Endothelial cell of umbilical vein (primary cell): Measurements from ENCODE around the gene PEAR1. TPM values are rescaled to one million over a fixed set of nuclear protein-coding genes. Genes with fewer than 3 reads are reported as not detected.

Experiments
- BruUV-seq: library from RNA; stranded (reverse); fragments of 400-500 nt; replicated peaks from 2 replicates; lab custom pipeline; 2021; lab: Mats Ljungman, UMichigan
- CTCF ChIA-PET: fragments of 300-600, 350-600 bp; sonication (Branson Sonifier 250); formaldehyde crosslinking; loops from one replicate; lab custom pipeline; 2021; ENCODE audit warnings: antibody characterized with exemption, inconsistent platforms; lab: Charles Lee
- POLR2A ChIA-PET: fragments of 300-600, 350-600 bp; sonication (Branson Sonifier 250); formaldehyde crosslinking; loops from one replicate; lab custom pipeline; 2021; ENCODE audit warnings: antibody characterized with exemption, inconsistent platforms; lab: Charles Lee
- DNase-seq: peaks from one replicate; pipeline ENCODE4 v3.0.0-alpha.2; 2011; ENCODE audit warnings: low read depth, low spot score
- FAIRE-seq: peaks from 2 replicates; lab custom pipeline; 2011; peaks lifted over from hg19 to GRCh38; lab: Jason Lieb, UNC
- H2AFZ ChIP-seq: 2 replicates; pipeline ENCODE4 v1.6.0; 2012; ENCODE audit warnings: low read depth, low read length, control low read depth, inconsistent platforms
- H3K27ac ChIP-seq: 2 replicates; pipeline ENCODE4 v1.5.1; 2011; ENCODE audit warnings: low read depth, mild to moderate bottlenecking, control low read depth, low read length, moderate library complexity; ENCODE audit not compliant: insufficient read depth
- H3K27me3 ChIP-seq, 2 experiments: 2 replicates each; pipeline versions ENCODE4 v1.6.0 to v1.6.1; 2011; ENCODE audit warnings: low read length in 2 of 2, mixed read lengths in 1 of 2; ENCODE audit not compliant: control insufficient read depth in 2 of 2, insufficient read depth in 2 of 2
- H3K36me3 ChIP-seq, 2 experiments: 2 replicates in 1 of 2; 3 replicates in 1 of 2; pipeline ENCODE4 v1.5.1; 2011; ENCODE audit warnings: low read length in 2 of 2, mild to moderate bottlenecking in 1 of 2, moderate library complexity in 1 of 2; ENCODE audit not compliant: control insufficient read depth in 2 of 2, insufficient read depth in 2 of 2; ENCODE audit errors: extremely low read depth in 1 of 2
- H3K4me1 ChIP-seq: 3 replicates; pipeline ENCODE4 v1.5.1; 2011; ENCODE audit warnings: mild to moderate bottlenecking, low read length; ENCODE audit not compliant: control insufficient read depth, insufficient read depth; ENCODE audit errors: extremely low read depth
- H3K4me2 ChIP-seq: 2 replicates; pipeline ENCODE4 v1.6.1; 2011; ENCODE audit warnings: low read length, control low read depth, mixed read lengths; ENCODE audit not compliant: insufficient read depth
- H3K4me3 ChIP-seq, 3 experiments: fragments of 200-600 bp in 1 of 3; sonication (generic), shearing (Covaris generic) in 1 of 3; replicated peaks in 1 of 3; 2 replicates each; pipeline ENCODE4 v1.5.1; 2011 to 2016; ENCODE audit warnings: control low read depth in 3 of 3, low read length in 3 of 3, mild to moderate bottlenecking in 2 of 3, inconsistent platforms in 1 of 3, low read depth in 1 of 3, moderate library complexity in 1 of 3; ENCODE audit not compliant: insufficient read depth in 1 of 3
- H3K79me2 ChIP-seq: 2 replicates; pipeline ENCODE4 v1.6.0; 2012; ENCODE audit warnings: low read length, inconsistent platforms; ENCODE audit not compliant: control insufficient read depth, insufficient read depth
- H3K9ac ChIP-seq: replicated peaks from 2 replicates; pipeline ENCODE3; 2011; ENCODE audit warnings: low read length, control low read depth; ENCODE audit not compliant: insufficient read depth; ENCODE audit errors: extremely low read depth
- H3K9me1 ChIP-seq: replicated peaks from 3 replicates; pipeline ENCODE4 v1.6.0; 2011; ENCODE audit warnings: mild to moderate bottlenecking, low read length; ENCODE audit not compliant: control insufficient read depth, insufficient read depth; ENCODE audit errors: extremely low read depth
- H3K9me3 ChIP-seq: replicated peaks from 2 replicates; pipeline ENCODE4 v1.5.1; 2012; ENCODE audit warnings: low read length, inconsistent platforms; ENCODE audit not compliant: control insufficient read depth, insufficient read depth
- H4K20me1 ChIP-seq: replicated peaks from 2 replicates; pipeline ENCODE3; 2011; ENCODE audit warnings: mild to moderate bottlenecking, low read length; ENCODE audit not compliant: control insufficient read depth, insufficient read depth; ENCODE audit errors: extremely low read depth
- CTCF ChIP-seq, 2 donors: IDR thresholded peaks; 1 replicate in 1 of 2; 2 replicates in 1 of 2; pipeline ENCODE4 v1.5.1; 2011; ENCODE audit warnings: low read length in 2 of 2, mild to moderate bottlenecking in 2 of 2, moderate library complexity in 2 of 2, control low read depth in 1 of 2, inconsistent platforms in 1 of 2, low read depth in 1 of 2; ENCODE audit not compliant: insufficient read depth in 1 of 2; ENCODE audit errors: extremely low read depth in 1 of 2
- EZH2 ChIP-seq: IDR thresholded peaks from 2 replicates; pipeline ENCODE4 v1.6.1; 2012; ENCODE audit warnings: borderline replicate concordance, low read depth, mild to moderate bottlenecking, moderate library complexity, low read length, inconsistent platforms; ENCODE audit not compliant: severe bottlenecking
- FOS ChIP-seq: IDR thresholded peaks from 2 replicates; pipeline ENCODE4 v1.6.1; 2011; ENCODE audit warnings: mild to moderate bottlenecking, low read length, moderate library complexity, borderline replicate concordance; ENCODE audit not compliant: insufficient read depth
- GATA2 ChIP-seq: IDR thresholded peaks from 2 replicates; pipeline ENCODE4 v1.7.0; 2011; ENCODE audit warnings: low read depth, mild to moderate bottlenecking, moderate library complexity, mixed read lengths, low read length; ENCODE audit not compliant: insufficient read length, insufficient read depth
- JUN ChIP-seq: IDR thresholded peaks from 2 replicates; pipeline ENCODE4 v1.6.1; 2011; ENCODE audit warnings: borderline replicate concordance, low read depth; ENCODE audit not compliant: insufficient read length, insufficient read depth
- MYC ChIP-seq: IDR thresholded peaks from one replicate; pipeline ENCODE4 v1.6.1; 2011; ENCODE audit warnings: mild to moderate bottlenecking, low read depth, low read length
- POLR2A ChIP-seq: IDR thresholded peaks from 2 replicates; pipeline ENCODE4 v1.6.1; 2012; ENCODE audit warnings: low read depth, mild to moderate bottlenecking, control low read depth, low read length
- POLR2AphosphoS5 ChIP-seq: IDR thresholded peaks from 2 replicates; pipeline ENCODE4 v1.6.1; 2012; ENCODE audit warnings: low read depth, mild to moderate bottlenecking, control low read depth, low read length, moderate library complexity; ENCODE audit not compliant: insufficient read depth
- dilution Hi-C: fragments of 300-500 bp; cut with MboI; formaldehyde crosslinking; loops from one replicate; pipeline ENCODE4 v1.15.0; 2019; ENCODE audit warnings: low sequenced_read_pairs; ENCODE audit not compliant: extremely low pct_ligation_motif_present
- intact Hi-C: fragments of 100-400 bp; cut with micrococcal nuclease; formaldehyde crosslinking; loops from one replicate; pipeline ENCODE4 v1.10.0; 2022
- polyA plus RNA-seq, 4 experiments: library from polyadenylated mRNA; depleted of rRNA in 3 of 4; stranded (reverse) in 3 of 4; unstranded in 1 of 4; fragments of >200 nt; gene quantifications; 2 replicates each; pipeline versions ENCODE4 v1.2.1 to v1.2.3, GENCODE V29; 2011 to 2012; ENCODE audit warnings: missing spikeins in 1 of 4
- total RNA-seq: library from RNA; stranded (reverse); gene quantifications from 2 replicates; pipeline ENCODE4 v1.2.3, GENCODE V29; 2021
- TF ChIP-seq, protein P1 (sequence below): IDR thresholded peaks from 2 replicates; pipeline ENCODE4 v1.6.1; 2011; ENCODE audit not compliant: insufficient read depth, insufficient read length

Gene PEAR1
- total and polyA plus RNA-seq, 2 donors (not counting 3 experiments of a cell fraction or from before 2014, with no cell fraction given): 90.7 to 106 TPM

DNA sequence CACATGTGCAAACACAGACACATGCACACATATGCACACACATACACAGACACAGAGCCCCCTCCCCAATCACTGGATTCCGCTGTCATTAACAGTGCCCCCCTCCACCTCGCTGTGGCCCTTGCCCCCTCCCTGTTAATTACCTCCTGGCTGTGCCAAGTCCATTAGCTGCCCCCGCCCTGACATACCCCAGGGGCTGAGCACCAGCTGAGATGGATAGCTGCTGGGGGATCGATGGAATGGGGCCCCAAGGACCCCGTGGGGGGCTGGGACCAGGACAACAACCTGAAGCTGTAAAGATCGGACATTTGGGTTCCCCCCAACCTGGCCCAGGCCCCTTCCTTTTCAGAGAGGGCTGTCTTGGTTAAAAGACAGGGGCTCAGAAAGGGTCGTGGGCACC is 9.6 kb upstream of the PEAR1 start:
- no peaks in the 10 kb centered on the region for H3K9me1 ChIP-seq
- dilution Hi-C loops (no loop called here), intact Hi-C loops (no loop called here)
- ChIA-PET CTCF (interaction anchor here (1.0 to 5.6 kb wide), 6 partner anchors 9 to 194 kb away, joined by 3 to 35 read pairs (median 6); partner anchors contain the start of genes NTRK1 and PEAR1), POLR2A (no interaction called here)
- DNase-seq (no peak), FAIRE-seq (no peak)
- no peaks in the 10 kb centered on the region for H3K9me3 ChIP-seq
- no peak overlapping the region for H3K27ac ChIP-seq
- no peak overlapping the region for H3K4me2 ChIP-seq
- H3K27me3 ChIP-seq: peaks cover 5 to 22% of the 10 kb centered on the region in 2 experiments
- TF ChIP-seq POLR2AphosphoS5 (no peak), FOS (no peak), GATA2 (no peak), CTCF (IDR thresholded peaks at IDR 0.05; ENCODE audit: extremely low read depth in 1 of 2, insufficient read depth in 1 of 2, low read depth in 1 of 2, low read length in 2 of 2) (no peak), JUN (no peak), EZH2 (no peak), MYC (no peak), POLR2A (no peak)
- TF ChIP-seq, protein P1, sequence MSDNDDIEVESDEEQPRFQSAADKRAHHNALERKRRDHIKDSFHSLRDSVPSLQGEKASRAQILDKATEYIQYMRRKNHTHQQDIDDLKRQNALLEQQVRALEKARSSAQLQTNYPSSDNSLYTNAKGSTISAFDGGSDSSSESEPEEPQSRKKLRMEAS: no peak
- H3K4me3 ChIP-seq: no peak overlapping the region
- no peak overlapping the region for H2AFZ ChIP-seq
- no peaks in the 10 kb centered on the region for H3K79me2 ChIP-seq
- H3K9ac ChIP-seq: no peak overlapping the region
- BruUV-seq: no TSS peak
- peaks cover 2% of the 10 kb centered on the region for H3K4me1 ChIP-seq
- no peaks in the 10 kb centered on the region for H3K36me3 ChIP-seq
- no peaks in the 10 kb centered on the region for H4K20me1 ChIP-seq
